ENCODE data around the gene CXCL12.

GRCh38 chr10:44333511-44333910, 51.4 kb downstream of the CXCL12 start:
- no peak for TF ChIP-seq PPARA (CRISPR knock-in tag; IDR thresholded peaks at IDR 0.05; ENCODE audit: borderline replicate concordance)
- TF ChIP-seq ZC3H10 (CRISPR knock-in tag; IDR thresholded peaks at IDR 0.05) = no peak
- TF ChIP-seq ZNF70 (CRISPR knock-in tag; IDR thresholded peaks at IDR 0.05) = no peak
- no peak for TF ChIP-seq RARB (CRISPR knock-in tag; IDR thresholded peaks at IDR 0.05)
- no peak for TF ChIP-seq ESRRG (CRISPR knock-in tag; IDR thresholded peaks at IDR 0.05)
- TF ChIP-seq TCF4 (CRISPR knock-in tag; IDR thresholded peaks at IDR 0.05; ENCODE audit: borderline replicate concordance) = no peak
- no peak for TF ChIP-seq CREB5 (CRISPR knock-in tag; IDR thresholded peaks at IDR 0.05; ENCODE audit: low read depth)
- TF ChIP-seq ZFP30 (CRISPR knock-in tag; IDR thresholded peaks at IDR 0.05) = no peak
- TF ChIP-seq ZFP3 (CRISPR knock-in tag; IDR thresholded peaks at IDR 0.05) = no peak
- TF ChIP-seq PATZ1 (CRISPR knock-in tag; IDR thresholded peaks at IDR 0.05; ENCODE audit: borderline replicate concordance) = no peak
- no peak for TF ChIP-seq BACH2 (CRISPR knock-in tag; IDR thresholded peaks at IDR 0.05; ENCODE audit: borderline replicate concordance)
